GM12873 (cell line): Measurements from ENCODE around the gene ADAMTS16.

Source experiments
- TF ChIP-seq, protein P1 (sequence below): IDR thresholded peaks from 2 replicates; pipeline ENCODE4 v1.5.1; 2012; ENCODE audit warnings: low read depth, mild to moderate bottlenecking, moderate library complexity, low read length, control low read depth; ENCODE audit not compliant: insufficient read depth; ENCODE audit errors: missing control alignments

Gene ADAMTS16

DNA sequence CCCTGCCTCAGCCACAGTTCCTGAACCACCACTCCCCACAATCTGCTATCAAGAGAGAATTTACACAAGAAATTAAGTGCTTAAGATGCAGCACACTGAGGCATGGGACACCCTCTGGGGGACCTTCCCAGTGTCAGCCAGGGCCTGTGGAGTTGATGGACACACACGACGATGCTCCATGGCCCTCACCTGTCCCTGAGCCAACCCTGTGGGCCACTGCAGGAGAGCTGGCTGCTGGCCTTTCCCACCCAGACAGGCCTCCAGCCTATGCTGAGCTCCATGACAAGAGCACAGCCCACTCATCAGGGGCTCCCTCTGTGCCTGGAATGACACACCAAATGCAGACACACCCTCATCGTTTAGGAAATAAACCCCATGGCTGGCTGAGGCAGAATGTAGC lies 124.6 kb downstream of the ADAMTS16 start:
- TF ChIP-seq, protein P1, sequence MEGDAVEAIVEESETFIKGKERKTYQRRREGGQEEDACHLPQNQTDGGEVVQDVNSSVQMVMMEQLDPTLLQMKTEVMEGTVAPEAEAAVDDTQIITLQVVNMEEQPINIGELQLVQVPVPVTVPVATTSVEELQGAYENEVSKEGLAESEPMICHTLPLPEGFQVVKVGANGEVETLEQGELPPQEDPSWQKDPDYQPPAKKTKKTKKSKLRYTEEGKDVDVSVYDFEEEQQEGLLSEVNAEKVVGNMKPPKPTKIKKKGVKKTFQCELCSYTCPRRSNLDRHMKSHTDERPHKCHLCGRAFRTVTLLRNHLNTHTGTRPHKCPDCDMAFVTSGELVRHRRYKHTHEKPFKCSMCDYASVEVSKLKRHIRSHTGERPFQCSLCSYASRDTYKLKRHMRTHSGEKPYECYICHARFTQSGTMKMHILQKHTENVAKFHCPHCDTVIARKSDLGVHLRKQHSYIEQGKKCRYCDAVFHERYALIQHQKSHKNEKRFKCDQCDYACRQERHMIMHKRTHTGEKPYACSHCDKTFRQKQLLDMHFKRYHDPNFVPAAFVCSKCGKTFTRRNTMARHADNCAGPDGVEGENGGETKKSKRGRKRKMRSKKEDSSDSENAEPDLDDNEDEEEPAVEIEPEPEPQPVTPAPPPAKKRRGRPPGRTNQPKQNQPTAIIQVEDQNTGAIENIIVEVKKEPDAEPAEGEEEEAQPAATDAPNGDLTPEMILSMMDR, result no peak

DNA sequence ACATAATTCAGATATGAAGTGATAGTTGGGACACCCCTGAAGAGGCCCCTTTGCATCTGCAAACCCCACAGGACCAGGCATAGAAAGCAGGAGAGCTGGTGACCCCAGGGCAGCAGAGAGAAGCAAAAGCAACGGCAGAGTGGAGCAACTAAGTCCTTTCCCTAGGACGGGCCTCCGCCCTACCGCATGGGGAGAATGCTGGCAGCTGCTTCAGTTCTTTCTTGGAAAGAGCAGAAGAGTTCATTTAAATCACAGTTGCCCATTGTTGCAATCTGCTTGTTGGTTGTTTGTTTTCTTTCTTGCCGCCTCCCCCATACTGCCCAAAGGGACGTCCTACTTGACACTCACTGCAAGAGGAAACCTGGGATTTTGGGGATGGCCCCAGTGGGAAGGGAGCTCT lies 126.2 kb downstream of the ADAMTS16 start:
- TF ChIP-seq, protein P1, result no peak

DNA sequence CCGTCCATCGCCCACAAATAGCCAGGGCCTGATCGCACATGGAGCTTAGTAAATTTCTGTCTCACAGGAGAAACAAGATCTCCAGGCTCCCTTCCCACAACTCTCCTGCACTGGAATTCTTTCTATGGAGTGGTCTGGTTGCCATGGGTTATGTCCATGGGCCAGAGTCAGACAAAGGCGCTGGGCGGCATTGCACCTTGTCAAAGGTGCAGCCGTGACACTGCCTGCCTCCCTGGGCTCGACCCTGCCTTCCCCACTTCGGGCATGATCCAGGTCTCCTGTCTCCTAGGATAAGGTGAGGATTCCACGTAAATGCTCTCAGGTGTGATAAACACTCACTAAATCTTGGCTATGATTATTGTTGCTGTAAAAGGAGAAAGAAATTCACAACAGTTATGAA lies 130.0 kb downstream of the ADAMTS16 start:
- TF ChIP-seq, protein P1, result no peak

DNA sequence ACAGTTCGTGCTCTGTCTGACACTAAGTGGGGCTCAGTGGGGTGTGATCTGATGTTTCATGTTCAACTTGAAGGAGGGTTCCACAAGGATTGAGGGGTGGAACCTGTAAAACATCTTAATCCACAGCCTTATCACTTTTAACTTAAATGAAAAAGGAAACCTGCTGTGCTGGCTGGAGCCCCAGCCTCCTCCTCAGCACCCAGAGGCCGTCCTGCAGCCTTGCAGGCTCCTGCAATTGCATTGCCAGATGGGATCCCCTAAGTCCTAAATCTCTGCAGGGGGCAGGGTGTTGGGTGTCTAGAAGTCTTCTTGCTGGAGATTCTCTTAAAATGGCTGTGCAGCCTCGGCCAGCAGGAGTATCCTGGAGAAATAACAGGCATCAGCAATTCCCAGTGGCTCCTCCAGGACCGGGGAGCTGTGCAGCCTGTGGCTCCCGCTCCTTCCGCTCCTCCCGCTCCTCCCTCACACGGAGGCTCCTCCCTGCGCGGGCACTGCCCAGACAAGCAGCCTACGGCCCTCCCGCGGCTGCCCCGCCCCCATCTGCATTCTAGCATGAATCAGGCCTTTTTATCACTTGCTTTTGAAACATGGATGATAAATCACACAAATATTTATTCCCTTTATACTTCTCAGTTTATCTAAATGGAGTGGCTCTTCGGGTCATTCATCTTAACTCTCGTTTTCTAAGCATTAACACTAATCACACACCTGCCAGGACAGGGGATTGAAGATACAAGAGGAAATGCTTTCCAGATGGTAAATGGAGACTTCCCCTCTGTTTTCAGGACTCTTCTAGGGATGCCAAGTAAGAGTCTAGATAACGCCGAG lies 131.0 kb downstream of the ADAMTS16 start:
- TF ChIP-seq, protein P1, result no peak

DNA sequence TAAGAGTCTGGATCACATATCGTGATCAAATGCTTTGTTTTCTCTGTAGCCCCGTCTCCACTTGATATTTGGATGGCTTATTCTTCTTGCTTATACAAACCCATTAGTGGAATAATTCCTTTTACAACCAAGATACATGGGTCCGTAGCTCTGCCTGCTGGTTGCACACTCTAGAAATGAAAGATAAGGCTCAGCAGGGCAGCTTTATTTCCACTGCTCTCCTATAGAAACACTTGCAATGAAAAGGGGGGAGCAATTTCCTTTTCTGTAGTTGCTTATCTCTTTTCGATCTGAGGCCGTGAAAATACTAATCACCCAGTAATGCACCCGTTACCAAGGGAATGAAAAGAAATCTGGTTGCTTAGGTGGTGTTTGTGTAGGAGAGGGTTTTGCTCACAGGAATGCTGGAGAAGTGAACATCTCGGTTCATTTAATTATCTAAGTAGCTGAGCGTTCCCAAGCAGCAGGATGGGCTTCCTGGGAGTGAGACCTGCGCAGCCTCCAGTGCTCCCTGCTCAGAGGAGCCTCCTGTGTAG lies 131.7 kb downstream of the ADAMTS16 start:
- TF ChIP-seq, protein P1, result no peak

DNA sequence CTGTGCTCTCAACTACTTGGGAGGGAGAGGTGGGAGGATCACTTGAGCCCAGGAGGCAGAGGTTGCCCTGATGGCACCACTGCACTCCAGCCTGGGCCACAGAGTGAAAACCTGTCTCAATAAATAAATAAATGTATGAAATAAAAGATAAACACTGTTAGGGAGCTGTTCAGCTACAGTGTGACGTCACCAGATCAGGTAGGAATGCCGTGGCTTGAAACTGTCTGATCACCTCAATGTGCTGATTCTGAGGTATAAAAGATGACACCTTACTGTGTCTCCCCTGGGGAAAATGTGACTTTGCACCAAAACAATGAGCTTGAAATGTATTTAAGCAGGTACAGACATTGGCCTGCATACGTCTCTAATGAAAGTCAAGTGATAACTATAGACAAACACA lies 133.3 kb downstream of the ADAMTS16 start:
- TF ChIP-seq, protein P1, result no peak

DNA sequence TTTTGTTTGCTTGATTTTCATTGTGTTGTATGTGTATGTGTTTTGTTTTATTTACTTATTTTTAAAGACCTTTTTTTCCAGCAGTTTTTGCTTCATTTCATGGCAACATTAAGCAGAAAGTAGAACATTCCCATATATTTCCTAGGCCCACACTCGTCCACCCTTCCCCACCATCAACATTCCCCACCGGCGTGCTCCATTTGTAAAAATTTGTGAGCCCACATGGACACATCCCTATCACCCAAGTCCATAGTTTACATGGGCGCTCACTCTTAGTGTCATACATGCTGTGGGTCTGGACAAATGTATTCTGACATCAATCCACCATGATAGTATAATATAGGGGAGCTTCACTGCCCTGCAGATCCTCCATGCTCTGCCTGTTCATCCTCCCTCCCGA lies 133.8 kb downstream of the ADAMTS16 start:
- TF ChIP-seq, protein P1, result no peak
